Coronary artery (tissue), 2 donors: ENCODE results near the gene STAM.

ENCODE experiments used
- DNase-seq: peaks from one replicate; pipeline ENCODE4 v3.0.0-alpha.2; 2017; ENCODE audit warnings: low spot score
- H3K27ac ChIP-seq, 2 donors: fragments of 200-600 bp; sonication (generic); one replicate each; pipeline ENCODE4 v1.5.1; 2016 to 2019
- H3K4me3 ChIP-seq: fragments of 200-600 bp; sonication (generic); 2 replicates; pipeline ENCODE4 v1.5.1; 2016; ENCODE audit warnings: mild to moderate bottlenecking, moderate library complexity
- TF ChIP-seq, protein P1 (sequence below): fragments of 200-600 bp; sonication (generic); IDR thresholded peaks from one replicate; pipeline ENCODE4 v1.5.1; 2019; ENCODE audit warnings: antibody characterized with exemption

Gene STAM

DNA sequence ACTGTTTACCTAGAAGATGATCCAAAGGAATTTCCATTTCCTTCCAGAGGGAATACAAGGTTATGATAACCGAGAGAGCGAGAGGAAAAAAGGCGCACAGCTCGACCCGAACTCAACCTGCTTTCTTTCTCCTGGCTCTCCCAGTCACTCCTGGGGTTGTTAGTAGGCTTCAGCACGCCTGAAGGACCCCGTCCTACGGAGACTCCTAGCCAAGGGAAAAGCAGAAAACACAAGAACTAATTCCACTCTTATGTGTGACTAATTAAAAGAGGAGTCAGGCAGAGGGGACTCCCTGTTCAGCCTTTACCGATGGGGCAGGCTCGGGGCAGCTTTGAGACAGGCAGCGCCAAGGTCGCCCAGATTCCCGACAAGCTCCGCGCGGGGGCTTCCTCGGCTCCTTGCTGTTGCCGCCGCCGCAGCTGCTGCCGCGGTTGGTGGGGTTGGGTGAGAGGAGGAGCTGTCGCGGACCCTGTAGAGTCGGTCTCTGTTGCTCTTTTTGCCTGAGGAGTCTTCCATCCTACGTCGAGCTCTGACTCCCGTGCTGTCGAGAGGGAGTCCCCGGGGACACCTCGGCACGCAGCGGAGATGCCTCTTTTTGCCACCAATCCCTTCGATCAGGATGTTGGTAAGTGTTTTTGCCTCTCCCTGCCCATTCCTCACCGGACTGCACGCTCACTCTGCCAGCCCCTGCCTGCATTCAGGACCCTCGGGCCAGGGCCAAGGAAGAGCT, at the start of gene STAM:
Gene STAM (plus strand): TSS at position 397 of the 730 bp plus-strand sequence. CDS start 189 bp downstream, at position 586.
- peak; percentile 92 for DNase-seq
- Histone ChIP-seq H3K27ac (peak within 1 kb of the TSS; percentile 96 to 97), H3K4me3 (peak within 1 kb of the TSS; percentile 95)
- TF ChIP-seq, protein P1, sequence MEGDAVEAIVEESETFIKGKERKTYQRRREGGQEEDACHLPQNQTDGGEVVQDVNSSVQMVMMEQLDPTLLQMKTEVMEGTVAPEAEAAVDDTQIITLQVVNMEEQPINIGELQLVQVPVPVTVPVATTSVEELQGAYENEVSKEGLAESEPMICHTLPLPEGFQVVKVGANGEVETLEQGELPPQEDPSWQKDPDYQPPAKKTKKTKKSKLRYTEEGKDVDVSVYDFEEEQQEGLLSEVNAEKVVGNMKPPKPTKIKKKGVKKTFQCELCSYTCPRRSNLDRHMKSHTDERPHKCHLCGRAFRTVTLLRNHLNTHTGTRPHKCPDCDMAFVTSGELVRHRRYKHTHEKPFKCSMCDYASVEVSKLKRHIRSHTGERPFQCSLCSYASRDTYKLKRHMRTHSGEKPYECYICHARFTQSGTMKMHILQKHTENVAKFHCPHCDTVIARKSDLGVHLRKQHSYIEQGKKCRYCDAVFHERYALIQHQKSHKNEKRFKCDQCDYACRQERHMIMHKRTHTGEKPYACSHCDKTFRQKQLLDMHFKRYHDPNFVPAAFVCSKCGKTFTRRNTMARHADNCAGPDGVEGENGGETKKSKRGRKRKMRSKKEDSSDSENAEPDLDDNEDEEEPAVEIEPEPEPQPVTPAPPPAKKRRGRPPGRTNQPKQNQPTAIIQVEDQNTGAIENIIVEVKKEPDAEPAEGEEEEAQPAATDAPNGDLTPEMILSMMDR, result no peak

DNA sequence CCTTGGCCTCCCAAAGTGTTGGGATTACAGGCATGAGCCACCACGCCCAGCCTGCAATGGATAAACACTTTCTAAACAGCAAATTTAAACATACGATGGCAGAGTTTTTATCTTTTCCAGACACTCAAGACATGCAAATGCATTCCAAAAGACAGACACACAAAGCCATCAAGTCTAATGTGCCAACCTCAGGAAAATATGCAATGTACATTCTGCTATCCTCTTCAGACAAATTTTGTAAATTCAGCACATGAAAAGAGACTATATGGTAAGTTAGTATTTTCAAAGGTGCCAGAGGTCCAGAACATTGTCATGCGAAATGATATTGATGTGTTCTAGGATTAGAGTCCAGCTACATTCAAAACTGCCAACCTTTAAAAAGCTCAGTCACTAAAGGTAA, 46.6 kb upstream of the STAM start:
- H3K4me3 ChIP-seq, result no peak overlapping the region
- DNase-seq, result no peak
- TF ChIP-seq, protein P1, result no peak
- H3K27ac ChIP-seq, result no peak overlapping the region

DNA sequence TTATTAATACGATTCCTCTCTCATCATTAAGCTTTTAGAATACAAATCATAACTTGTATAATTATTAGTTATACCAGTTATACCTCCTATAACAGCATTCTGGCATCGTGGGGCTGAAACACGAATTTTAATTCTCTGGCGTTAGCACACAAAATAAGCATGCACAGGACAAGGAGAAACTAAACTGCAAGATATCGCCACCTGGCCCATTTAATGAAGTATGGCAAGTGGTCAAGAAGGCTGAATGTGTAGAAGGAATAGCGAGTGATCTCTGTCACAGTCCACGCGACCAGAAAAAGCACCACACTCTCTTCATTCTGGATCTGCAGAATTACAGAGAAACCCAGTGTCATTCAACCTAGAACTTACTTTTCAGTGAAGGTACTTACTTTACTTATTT, 44.9 kb upstream of the STAM start:
- H3K27ac ChIP-seq, result no peak overlapping the region
- no peak overlapping the region for H3K4me3 ChIP-seq
- TF ChIP-seq, protein P1, result no peak
- DNase-seq, result no peak

DNA sequence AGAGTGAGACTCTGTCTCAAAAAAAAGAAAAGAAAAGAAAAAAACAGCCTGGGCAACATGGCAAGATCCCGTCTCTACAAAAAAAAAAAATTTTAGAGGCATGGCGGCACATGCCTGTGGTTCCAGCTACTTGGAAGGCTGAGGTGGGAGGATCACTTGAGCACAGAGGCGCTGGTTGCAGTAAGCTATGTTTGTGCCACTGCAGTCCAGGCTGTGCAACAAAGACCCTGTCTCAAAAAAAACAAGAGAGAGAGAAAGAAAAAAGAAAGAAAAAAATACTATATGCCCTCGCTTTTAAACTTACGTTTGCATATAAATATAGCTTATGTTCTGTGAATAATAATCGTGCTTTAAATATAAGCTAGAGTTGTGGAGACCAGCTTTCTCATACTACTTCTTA, 38.0 kb upstream of the STAM start:
- H3K4me3 ChIP-seq, result no peak overlapping the region
- H3K27ac ChIP-seq, result no peak overlapping the region
- no peak for DNase-seq
- TF ChIP-seq, protein P1, result no peak

DNA sequence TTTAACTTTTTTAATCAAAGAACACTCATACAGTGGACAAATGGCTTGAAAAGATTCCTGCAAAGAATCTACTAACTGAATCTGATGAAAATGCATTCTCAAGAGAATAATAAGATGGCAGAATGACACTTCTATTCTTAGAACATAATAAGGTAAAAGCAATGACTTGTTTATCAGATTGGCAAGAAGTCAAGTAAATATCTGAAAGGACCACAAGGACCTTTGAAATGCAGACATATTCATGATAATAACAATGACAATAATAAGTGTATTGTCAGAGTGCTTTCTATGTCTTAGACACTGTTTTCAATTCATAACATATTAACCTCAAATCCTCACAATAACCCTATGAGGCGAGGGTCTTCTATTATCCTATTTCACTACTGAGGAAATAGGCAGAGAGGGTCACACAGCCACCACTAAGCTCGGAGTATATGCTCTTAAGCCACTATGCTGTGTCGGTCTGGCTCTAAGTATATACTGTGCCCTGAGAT, 37.4 kb upstream of the STAM start:
- DNase-seq, result no peak
- TF ChIP-seq, protein P1, result no peak
- Histone ChIP-seq H3K27ac (no peak overlapping the region), H3K4me3 (no peak overlapping the region)

DNA sequence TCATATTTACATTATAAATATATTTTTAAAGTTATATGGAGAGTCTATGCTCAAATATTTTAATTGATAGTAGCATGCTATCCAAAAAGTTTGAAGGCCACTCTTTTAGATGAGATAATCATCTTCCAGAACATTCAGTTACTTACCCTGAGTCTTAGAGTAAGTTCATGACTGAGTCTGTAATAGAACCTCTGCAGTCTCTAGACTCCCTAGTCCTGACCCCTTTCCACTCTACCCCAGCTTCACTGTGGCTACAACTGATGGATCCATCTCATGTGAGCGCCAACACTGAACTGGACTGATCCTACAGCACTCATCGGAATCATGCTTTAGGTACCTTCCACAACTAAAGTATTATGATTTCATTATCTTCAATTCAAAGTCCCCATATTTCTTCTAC, 36.9 kb upstream of the STAM start:
- Histone ChIP-seq H3K4me3 (no peak overlapping the region), H3K27ac (no peak overlapping the region)
- DNase-seq, result no peak
- TF ChIP-seq, protein P1, result no peak
